HT1080 (cell line): ENCODE measurements around the gene HPGD. TPM values are rescaled to one million over a fixed set of nuclear protein-coding genes. Genes with fewer than 3 reads are reported as not detected.

Experiments
- DNase-seq: peaks from one replicate; pipeline ENCODE4 v3.0.0-alpha.2; 2015; ENCODE audit warnings: low read depth
- total RNA-seq: library from RNA; depleted of rRNA; stranded (reverse); fragments of >200 nt; shearing (Covaris generic); gene quantifications from 2 replicates; pipeline ENCODE4 v1.2.3, GENCODE V29; 2014; rRNA removed

The HPGD gene
- total RNA-seq, 1 experiment from 2014 or later: 1.6 TPM

GRCh38 chr4:174475528-174475927, 46.8 kb downstream of the HPGD start:
- no peak for DNase-seq

- DNase-seq: no peak
Measured at GRCh38 chr4:174474457-174475075, 47.7 kb downstream of the HPGD start.

- no peak for DNase-seq
Measured at GRCh38 chr4:174467107-174467506, 55.2 kb downstream of the HPGD start.

- DNase-seq: no peak
Measured at GRCh38 chr4:174464949-174465348, 57.3 kb downstream of the HPGD start.

- no peak for DNase-seq
Measured at GRCh38 chr4:174461466-174462106, 60.7 kb downstream of the HPGD start.

- no peak for DNase-seq
Measured at GRCh38 chr4:174460684-174461083, 61.6 kb downstream of the HPGD start.

GRCh38 chr4:174457468-174457867, 64.8 kb downstream of the HPGD start:
- no peak for DNase-seq

GRCh38 chr4:174454815-174455473, 67.3 kb downstream of the HPGD start:
- DNase-seq: no peak

- DNase-seq: no peak
Measured at GRCh38 chr4:174451718-174452296, 70.5 kb downstream of the HPGD start.

GRCh38 chr4:174450786-174451125, 71.5 kb downstream of the HPGD start:
- no peak for DNase-seq

- no peak for DNase-seq
Measured at GRCh38 chr4:174449944-174450785, 72.1 kb downstream of the HPGD start.

GRCh38 chr4:174449152-174449551, 73.1 kb downstream of the HPGD start:
- DNase-seq: no peak

GRCh38 chr4:174444390-174444789, 77.9 kb downstream of the HPGD start:
- no peak for DNase-seq

Other genes starting within 250 kb of the HPGD start
- gene FBXO8, start 238.8 kb downstream of the HPGD start, total RNA-seq: 20.3 and 22.2 TPM in 2 replicates
- gene CEP44, start 238.6 kb downstream of the HPGD start, total RNA-seq: 12.4 and 13.9 TPM in 2 replicates